GM12864 (cell line): ENCODE results near the gene AKAP7.

ENCODE experiments used
- DNase-seq: peaks from one replicate; pipeline ENCODE4 v3.0.0-alpha.2; 2011; ENCODE audit warnings: low read depth
- H3K4me3 ChIP-seq: 2 replicates; pipeline ENCODE4 v1.5.1; 2011; ENCODE audit warnings: mild to moderate bottlenecking, low read depth, low read length, control low read depth
- CTCF ChIP-seq: IDR thresholded peaks from 2 replicates; pipeline ENCODE4 v1.5.1; 2011; ENCODE audit warnings: low read depth, mild to moderate bottlenecking, moderate library complexity, low read length, control low read depth, inconsistent platforms; ENCODE audit errors: missing control alignments

Gene AKAP7

GRCh38 chr6:131210469-131210868 lies 75.2 kb downstream of the AKAP7 start:
- TF ChIP-seq CTCF: no peak
- no peak overlapping the region for H3K4me3 ChIP-seq
- DNase-seq: no peak

GRCh38 chr6:131212024-131212423 lies 76.8 kb downstream of the AKAP7 start:
- H3K4me3 ChIP-seq: no peak overlapping the region
- no peak for TF ChIP-seq CTCF
- DNase-seq: no peak

GRCh38 chr6:131212913-131213312 lies 77.6 kb downstream of the AKAP7 start:
- H3K4me3 ChIP-seq: no peak overlapping the region
- no peak for DNase-seq
- no peak for TF ChIP-seq CTCF

- no peak for DNase-seq
- H3K4me3 ChIP-seq: no peak overlapping the region
- TF ChIP-seq CTCF: no peak
Observed at GRCh38 chr6:131213501-131213990, 78.3 kb downstream of the AKAP7 start.

GRCh38 chr6:131215219-131215618 lies 80.0 kb downstream of the AKAP7 start:
- no peak for TF ChIP-seq CTCF

GRCh38 chr6:131216246-131216645 lies 81.0 kb downstream of the AKAP7 start:
- no peak overlapping the region for H3K4me3 ChIP-seq
- TF ChIP-seq CTCF: no peak

More at GRCh38 chr6:131215219-131215618, 80.0 kb downstream of the AKAP7 start:
- DNase-seq: no peak
- H3K4me3 ChIP-seq: no peak overlapping the region

GRCh38 chr6:131222773-131223172 lies 87.5 kb downstream of the AKAP7 start:
- TF ChIP-seq CTCF: no peak
- no peak for DNase-seq
- H3K4me3 ChIP-seq: no peak overlapping the region

More at GRCh38 chr6:131216246-131216645, 81.0 kb downstream of the AKAP7 start:
- no peak for DNase-seq
